Measurements from ENCODE around the gene PRDM4.
A peak's percentile ranks its signal among the peaks of the same experiment; 100 is the strongest.

The PRDM4 gene

DNA sequence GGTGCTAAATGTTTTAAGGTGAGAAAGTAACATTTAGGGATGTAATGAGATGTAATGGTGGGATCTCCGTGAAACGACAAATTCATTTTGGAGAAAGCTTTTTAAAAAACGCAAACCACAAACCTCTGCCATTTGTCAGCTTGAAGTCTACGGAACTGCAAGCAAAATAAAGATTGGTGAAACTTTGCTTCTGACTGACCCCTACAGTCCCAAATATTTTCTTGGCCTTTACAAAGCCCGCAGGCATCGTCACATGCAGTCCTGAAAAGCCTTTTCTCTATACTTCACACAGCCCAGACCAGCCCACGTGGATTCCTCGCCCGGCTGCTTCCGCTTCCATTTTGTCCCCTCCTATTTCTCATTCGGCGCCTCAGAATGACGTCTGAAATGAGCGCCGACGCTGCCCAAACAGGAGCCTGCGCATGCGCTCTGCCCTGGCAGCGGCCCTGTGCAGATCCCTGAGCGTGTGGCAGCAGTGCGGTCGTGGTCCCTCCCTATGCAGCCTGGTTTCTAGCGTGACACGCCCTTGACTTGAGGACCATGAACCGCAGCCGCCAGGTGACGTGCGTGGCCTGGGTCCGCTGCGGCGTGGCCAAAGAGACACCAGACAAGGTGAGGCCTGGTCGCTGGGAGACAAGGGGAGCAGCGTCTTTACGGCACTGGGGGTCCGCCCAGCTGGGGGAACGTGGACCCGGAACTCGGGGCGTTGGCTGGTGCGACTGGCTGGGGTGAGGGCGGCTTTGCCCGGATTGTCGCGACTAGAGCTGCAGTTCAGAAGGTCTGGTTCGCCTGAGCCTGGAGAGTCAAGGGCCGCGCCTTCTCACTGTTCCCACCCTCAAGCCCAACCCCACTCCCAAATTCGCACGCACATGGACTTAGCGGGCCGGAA is 75.3 kb downstream of the PRDM4 start, which contains the start of gene PWP1:
Gene PWP1 (plus strand): TSS at position 440 of the 889 bp plus-strand sequence. CDS start 101 bp downstream, at position 541.
- DNase-seq: peak; percentile 94

- DNase-seq: peak; percentile 17
Observed at GRCh38 chr12:107684990-107685359, 76.0 kb downstream of the PRDM4 start.

GRCh38 chr12:107684029-107684795 is 76.7 kb downstream of the PRDM4 start:
- peak; percentile 43 for DNase-seq
